Measurements from ENCODE around the gene EXOC3L4.

Gene EXOC3L4

GRCh38 chr14:103142026-103142425, 47.5 kb downstream of the EXOC3L4 start:
- ATAC-seq = no peak
- TF ChIP-seq TOX (CRISPR knock-in tag; IDR thresholded peaks at IDR 0.05; ENCODE audit: borderline replicate concordance) = no peak
- no peak for TF ChIP-seq TSHZ2 (CRISPR knock-in tag; IDR thresholded peaks at IDR 0.05)
- no peak for TF ChIP-seq ISL1 (CRISPR knock-in tag; IDR thresholded peaks at IDR 0.05)
- no peak for TF ChIP-seq ZFP3 (CRISPR knock-in tag; IDR thresholded peaks at IDR 0.05)
- TF ChIP-seq ZNF565 (CRISPR knock-in tag; conservative IDR thresholded peaks at IDR 0.05; ENCODE audit: low read depth) = no peak
- TF ChIP-seq ZC3H10 (CRISPR knock-in tag; IDR thresholded peaks at IDR 0.05) = no peak
- TF ChIP-seq TCF4 (CRISPR knock-in tag; IDR thresholded peaks at IDR 0.05; ENCODE audit: borderline replicate concordance) = no peak
- TF ChIP-seq ZFP30 (CRISPR knock-in tag; IDR thresholded peaks at IDR 0.05) = no peak
- no peak for TF ChIP-seq POU6F1 (CRISPR knock-in tag; IDR thresholded peaks at IDR 0.05; ENCODE audit: borderline replicate concordance, low read depth)
- TF ChIP-seq RARB (CRISPR knock-in tag; IDR thresholded peaks at IDR 0.05) = no peak
- TF ChIP-seq PPARA (CRISPR knock-in tag; IDR thresholded peaks at IDR 0.05; ENCODE audit: borderline replicate concordance) = no peak

GRCh38 chr14:103142721-103143302, 48.3 kb downstream of the EXOC3L4 start:
- ATAC-seq = no peak
- no peak for TF ChIP-seq POU6F1 (CRISPR knock-in tag; IDR thresholded peaks at IDR 0.05; ENCODE audit: borderline replicate concordance, low read depth)
- TF ChIP-seq CSRNP3 (CRISPR knock-in tag; IDR thresholded peaks at IDR 0.05) = no peak
- no peak for TF ChIP-seq ZNF8 (CRISPR knock-in tag; IDR thresholded peaks at IDR 0.05)
- TF ChIP-seq PPARA (CRISPR knock-in tag; IDR thresholded peaks at IDR 0.05; ENCODE audit: borderline replicate concordance) = no peak
- TF ChIP-seq SNAI2 (CRISPR knock-in tag; IDR thresholded peaks at IDR 0.05) = no peak
- TF ChIP-seq PATZ1 (CRISPR knock-in tag; IDR thresholded peaks at IDR 0.05; ENCODE audit: borderline replicate concordance) = no peak
- no peak for TF ChIP-seq TOX (CRISPR knock-in tag; IDR thresholded peaks at IDR 0.05; ENCODE audit: borderline replicate concordance)
- no peak for TF ChIP-seq TSHZ2 (CRISPR knock-in tag; IDR thresholded peaks at IDR 0.05)
- no peak for TF ChIP-seq ZNF565 (CRISPR knock-in tag; conservative IDR thresholded peaks at IDR 0.05; ENCODE audit: low read depth)
- TF ChIP-seq ZFP3 (CRISPR knock-in tag; IDR thresholded peaks at IDR 0.05) = no peak
- no peak for TF ChIP-seq CSDC2 (CRISPR knock-in tag; IDR thresholded peaks at IDR 0.05)
- no peak for TF ChIP-seq OSR1 (CRISPR knock-in tag; IDR thresholded peaks at IDR 0.05)
- TF ChIP-seq BACH2 (CRISPR knock-in tag; IDR thresholded peaks at IDR 0.05; ENCODE audit: borderline replicate concordance) = no peak
- TF ChIP-seq CREB5 (CRISPR knock-in tag; IDR thresholded peaks at IDR 0.05; ENCODE audit: low read depth) = no peak
- TF ChIP-seq RARB (CRISPR knock-in tag; IDR thresholded peaks at IDR 0.05) = no peak
- TF ChIP-seq TCF4 (CRISPR knock-in tag; IDR thresholded peaks at IDR 0.05; ENCODE audit: borderline replicate concordance) = no peak
- TF ChIP-seq ZNF70 (CRISPR knock-in tag; IDR thresholded peaks at IDR 0.05) = no peak
- no peak for TF ChIP-seq ESRRG (CRISPR knock-in tag; IDR thresholded peaks at IDR 0.05)
- TF ChIP-seq ISL1 (CRISPR knock-in tag; IDR thresholded peaks at IDR 0.05) = no peak
- no peak for TF ChIP-seq ZFP30 (CRISPR knock-in tag; IDR thresholded peaks at IDR 0.05)
